Activated CD4-positive, alpha-beta T cell treated with anti-CD3 and anti-CD28 coated beads, Interleukin-2, amount 10 ng/mL, durations not matched to agents 24 days and 14 days (primary cell): ENCODE data around the gene TOP2A. TPM values are rescaled to one million over a fixed set of nuclear protein-coding genes. Genes with fewer than 3 reads are reported as not detected.

Experiments used
- DNase-seq: peaks from one replicate; pipeline ENCODE4 v3.0.0; 2022
- H3K27ac Mint-ChIP-seq: one replicate; pipeline ENCODE4 v1.8.0; 2022; ENCODE audit warnings: mild to moderate bottlenecking, mixed read lengths
- H3K27me3 Mint-ChIP-seq: one replicate; pipeline ENCODE4 v1.8.0; 2022; ENCODE audit warnings: mixed read lengths
- H3K36me3 Mint-ChIP-seq: one replicate; pipeline ENCODE4 v1.8.0; 2022; ENCODE audit warnings: low read depth, mild to moderate bottlenecking, mixed read lengths
- H3K4me1 Mint-ChIP-seq: one replicate; pipeline ENCODE4 v1.8.0; 2021; ENCODE audit warnings: mixed read lengths
- H3K4me3 Mint-ChIP-seq: one replicate; pipeline ENCODE4 v1.8.0; 2022; ENCODE audit warnings: mild to moderate bottlenecking, moderate library complexity, mixed read lengths
- H3K9me3 Mint-ChIP-seq: one replicate; pipeline ENCODE4 v1.8.0; 2021; ENCODE audit warnings: mixed read lengths
- intact Hi-C: fragments of 100-400 bp; cut with micrococcal nuclease; formaldehyde crosslinking; loops from one replicate; pipeline ENCODE4 v1.15.1; 2023
- total RNA-seq: library from RNA; stranded (reverse); gene quantifications from 2 replicates; pipeline ENCODE4 v1.2.3, GENCODE V29; 2022

Gene TOP2A
- total RNA-seq: 189 and 194 TPM in 2 replicates

- peak; percentile 99 for DNase-seq
- intact Hi-C loops: loop anchor here (1.0 to 5.0 kb wide), 5 partner anchors 9 to 184 kb away; no protein-coding TSS in a partner anchor
- H3K27ac Mint-ChIP-seq: peak within 1 kb of the TSS; percentile 97
- no peaks in the 10 kb centered on the region for H3K9me3 Mint-ChIP-seq
- peak within 1 kb of the TSS; percentile 99 for H3K4me3 Mint-ChIP-seq
- peaks cover 31% of the 10 kb centered on the region for H3K4me1 Mint-ChIP-seq
- H3K27me3 Mint-ChIP-seq: no peaks in the 10 kb centered on the region
- peaks cover 19% of the 10 kb centered on the region for H3K36me3 Mint-ChIP-seq
Measured at GRCh38 chr17:40417609-40418427, at the start of gene TOP2A. Gene TOP2A (minus strand): TSS chr17:40417896. CDS start chr17:40417791, 105 bp downstream.

DNA sequence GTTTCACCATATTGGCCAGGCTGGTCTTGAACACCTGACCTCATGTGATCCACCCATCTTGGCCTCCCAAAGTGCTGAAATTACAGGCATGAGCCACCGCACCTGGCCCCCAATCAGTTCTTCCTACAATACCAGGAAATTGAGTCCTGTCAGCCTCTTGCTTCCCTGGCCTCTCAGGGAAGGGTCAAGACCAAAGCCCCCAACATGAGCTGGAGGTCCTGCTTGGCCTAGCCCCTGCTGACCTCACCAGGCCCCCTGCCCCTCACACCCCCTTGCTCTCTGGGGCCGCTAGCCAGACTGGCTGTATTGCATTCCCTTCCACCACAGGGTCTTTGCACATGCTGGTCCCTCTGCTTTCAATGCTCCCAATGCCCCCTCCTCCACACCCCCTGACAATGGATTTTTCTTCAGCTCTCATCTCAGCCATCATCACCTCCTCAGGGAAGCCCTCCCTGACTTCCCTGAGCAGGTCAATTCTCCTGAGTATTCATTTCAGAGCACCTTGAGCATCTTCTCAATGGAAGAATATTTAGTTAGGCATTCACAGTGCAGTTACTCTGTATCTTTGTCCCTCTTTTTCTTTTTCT, 49.7 kb upstream of the TOP2A start:
- Mint-ChIP-seq H3K27me3 (peaks cover 4% of the 10 kb centered on the region), H3K9me3 (no peaks in the 10 kb centered on the region), H3K36me3 (no peaks in the 10 kb centered on the region), H3K4me1 (peaks cover 5% of the 10 kb centered on the region), H3K4me3 (no peak overlapping the region), H3K27ac (no peak overlapping the region)
- intact Hi-C loops: no loop called here
- DNase-seq: no peak

GRCh38 chr17:40466298-40466971, 48.7 kb upstream of the TOP2A start:
- peaks cover 4% of the 10 kb centered on the region for H3K4me1 Mint-ChIP-seq
- H3K27me3 Mint-ChIP-seq: peaks cover 4% of the 10 kb centered on the region
- no peak for DNase-seq
- peak overlapping the region; percentile 25 for H3K27ac Mint-ChIP-seq
- H3K4me3 Mint-ChIP-seq: no peak overlapping the region
- H3K36me3 Mint-ChIP-seq: no peaks in the 10 kb centered on the region
- H3K9me3 Mint-ChIP-seq: no peaks in the 10 kb centered on the region
- intact Hi-C loops: no loop called here

DNA sequence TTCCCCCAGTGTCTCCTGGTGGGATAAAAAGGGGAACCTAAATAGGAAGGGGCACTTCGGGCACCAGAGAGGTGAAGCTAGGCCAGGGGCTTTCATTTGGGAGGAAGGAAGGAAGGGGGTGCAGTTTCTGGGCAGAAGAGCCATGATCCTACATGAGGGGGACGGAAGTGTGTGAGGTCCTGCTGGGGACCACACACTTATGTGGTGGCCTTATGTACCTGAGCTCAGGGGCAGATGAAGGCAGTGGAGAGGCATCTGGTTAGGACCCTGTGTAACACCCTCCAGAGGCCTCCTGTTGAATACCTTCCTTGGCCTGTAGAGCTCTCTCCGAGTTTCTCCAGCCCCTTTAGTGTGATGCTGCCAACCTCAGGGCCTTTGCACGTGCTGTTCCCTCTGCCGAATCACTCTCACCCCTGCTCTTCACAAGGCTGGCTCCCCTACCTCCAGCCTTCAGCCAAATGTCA, 46.7 kb upstream of the TOP2A start:
- peaks cover 4% of the 10 kb centered on the region for H3K27me3 Mint-ChIP-seq
- H3K36me3 Mint-ChIP-seq: no peaks in the 10 kb centered on the region
- no peaks in the 10 kb centered on the region for H3K9me3 Mint-ChIP-seq
- intact Hi-C loops: no loop called here
- DNase-seq: no peak
- no peak overlapping the region for H3K4me3 Mint-ChIP-seq
- H3K27ac Mint-ChIP-seq: no peak overlapping the region
- H3K4me1 Mint-ChIP-seq: peaks cover 4% of the 10 kb centered on the region

DNA sequence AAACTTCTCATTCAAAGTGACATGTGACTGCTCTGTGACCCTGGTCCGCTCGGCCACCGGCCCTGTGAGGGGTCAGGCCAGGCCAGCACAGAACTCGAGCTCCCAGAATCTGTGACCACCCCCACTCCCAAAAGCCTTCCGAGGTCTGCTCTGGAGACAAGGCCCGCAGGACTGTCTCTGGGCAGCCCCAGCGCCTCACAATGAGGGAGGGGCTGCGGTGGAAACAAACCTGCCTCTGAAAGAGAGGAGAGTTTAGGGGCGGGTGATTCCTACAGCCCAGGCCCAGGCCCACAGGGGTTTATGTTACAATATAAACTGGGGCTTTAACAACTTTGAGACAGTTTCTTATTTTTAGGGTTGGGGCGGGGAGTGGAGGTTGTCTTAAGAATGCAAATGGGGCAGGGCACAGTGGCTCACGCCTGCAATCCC, 45.4 kb upstream of the TOP2A start:
- intact Hi-C loops: no loop called here

GRCh38 chr17:40462343-40463121, 44.8 kb upstream of the TOP2A start:
- intact Hi-C loops: no loop called here
- Mint-ChIP-seq H3K4me3 (no peak overlapping the region), H3K27ac (no peak overlapping the region), H3K36me3 (peaks cover 10% of the 10 kb centered on the region), H3K27me3 (peaks cover 4% of the 10 kb centered on the region), H3K9me3 (no peaks in the 10 kb centered on the region), H3K4me1 (peaks cover 9% of the 10 kb centered on the region)
- no peak for DNase-seq

More for the DNA sequence above, 45.4 kb upstream of the TOP2A start:
- peaks cover 4% of the 10 kb centered on the region for H3K27me3 Mint-ChIP-seq
- DNase-seq: no peak
- peaks cover 5% of the 10 kb centered on the region for H3K36me3 Mint-ChIP-seq
- no peaks in the 10 kb centered on the region for H3K9me3 Mint-ChIP-seq
- H3K4me3 Mint-ChIP-seq: no peak overlapping the region
- H3K27ac Mint-ChIP-seq: no peak overlapping the region
- H3K4me1 Mint-ChIP-seq: peaks cover 9% of the 10 kb centered on the region

DNA sequence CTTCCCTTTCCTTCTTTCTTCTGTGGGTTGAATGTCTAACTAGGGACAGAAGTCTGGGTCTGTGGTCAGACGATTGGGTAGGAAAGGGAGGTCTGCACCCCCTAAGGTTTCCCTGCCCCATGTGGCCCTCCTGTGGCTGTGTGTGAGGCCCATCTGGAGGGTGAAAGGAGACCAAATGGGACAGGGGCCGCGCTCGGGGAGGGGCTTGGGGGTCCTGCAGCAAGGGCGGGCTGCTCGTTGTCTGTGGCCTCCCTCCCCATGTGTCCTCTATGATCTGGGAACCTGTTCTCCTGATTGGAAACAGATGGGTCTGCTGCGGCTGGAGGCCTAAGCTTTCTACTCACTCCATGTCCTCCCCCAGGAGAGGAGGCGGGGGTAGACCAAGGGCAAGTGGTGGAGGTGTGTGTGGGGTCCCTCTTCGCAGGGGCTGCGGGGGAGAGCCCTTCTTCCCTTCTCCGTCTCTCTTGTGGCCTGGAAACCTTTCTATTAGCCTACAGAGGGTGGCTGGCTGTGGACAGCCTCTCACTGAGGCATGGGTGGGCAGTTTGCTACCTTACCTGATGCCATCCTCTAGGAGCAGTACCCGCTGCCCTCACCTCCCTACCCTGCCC, 44.1 kb upstream of the TOP2A start:
- Mint-ChIP-seq H3K36me3 (peaks cover 15% of the 10 kb centered on the region), H3K9me3 (no peaks in the 10 kb centered on the region), H3K27ac (peak overlapping the region; percentile 15), H3K27me3 (peaks cover 4% of the 10 kb centered on the region), H3K4me1 (peaks cover 9% of the 10 kb centered on the region), H3K4me3 (no peak overlapping the region)
- intact Hi-C loops: no loop called here
- DNase-seq: no peak

- DNase-seq: no peak
- H3K4me3 Mint-ChIP-seq: no peak overlapping the region
- intact Hi-C loops: no loop called here
- peaks cover 7% of the 10 kb centered on the region for H3K4me1 Mint-ChIP-seq
- H3K27ac Mint-ChIP-seq: peak overlapping the region; percentile 15
- H3K36me3 Mint-ChIP-seq: peaks cover 19% of the 10 kb centered on the region
- no peaks in the 10 kb centered on the region for H3K9me3 Mint-ChIP-seq
- H3K27me3 Mint-ChIP-seq: peaks cover 4% of the 10 kb centered on the region
Measured at GRCh38 chr17:40460968-40461731, 43.5 kb upstream of the TOP2A start.

DNA sequence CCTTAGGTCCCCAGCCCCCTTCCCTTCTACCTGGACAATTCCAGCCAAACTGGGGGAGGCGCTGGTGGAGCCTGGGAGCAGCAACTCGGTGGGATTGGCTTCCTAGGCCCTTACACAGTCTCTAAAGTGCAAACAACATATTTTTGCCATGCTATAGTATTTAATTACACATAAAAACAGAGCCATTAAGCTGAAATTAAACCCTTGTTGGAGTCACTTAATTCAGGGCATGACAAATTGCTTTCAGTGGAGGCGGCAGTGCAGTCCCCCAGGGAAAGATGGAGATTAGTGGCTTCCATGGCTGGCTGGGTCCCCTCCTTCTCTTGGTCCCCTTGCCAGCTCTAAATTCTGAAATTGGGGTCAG, 42.9 kb upstream of the TOP2A start:
- H3K4me1 Mint-ChIP-seq: peaks cover 7% of the 10 kb centered on the region
- no peaks in the 10 kb centered on the region for H3K27me3 Mint-ChIP-seq
- no peak overlapping the region for H3K4me3 Mint-ChIP-seq
- DNase-seq: no peak
- peaks cover 24% of the 10 kb centered on the region for H3K36me3 Mint-ChIP-seq
- H3K27ac Mint-ChIP-seq: no peak overlapping the region
- H3K9me3 Mint-ChIP-seq: no peaks in the 10 kb centered on the region
- intact Hi-C loops: no loop called here

DNA sequence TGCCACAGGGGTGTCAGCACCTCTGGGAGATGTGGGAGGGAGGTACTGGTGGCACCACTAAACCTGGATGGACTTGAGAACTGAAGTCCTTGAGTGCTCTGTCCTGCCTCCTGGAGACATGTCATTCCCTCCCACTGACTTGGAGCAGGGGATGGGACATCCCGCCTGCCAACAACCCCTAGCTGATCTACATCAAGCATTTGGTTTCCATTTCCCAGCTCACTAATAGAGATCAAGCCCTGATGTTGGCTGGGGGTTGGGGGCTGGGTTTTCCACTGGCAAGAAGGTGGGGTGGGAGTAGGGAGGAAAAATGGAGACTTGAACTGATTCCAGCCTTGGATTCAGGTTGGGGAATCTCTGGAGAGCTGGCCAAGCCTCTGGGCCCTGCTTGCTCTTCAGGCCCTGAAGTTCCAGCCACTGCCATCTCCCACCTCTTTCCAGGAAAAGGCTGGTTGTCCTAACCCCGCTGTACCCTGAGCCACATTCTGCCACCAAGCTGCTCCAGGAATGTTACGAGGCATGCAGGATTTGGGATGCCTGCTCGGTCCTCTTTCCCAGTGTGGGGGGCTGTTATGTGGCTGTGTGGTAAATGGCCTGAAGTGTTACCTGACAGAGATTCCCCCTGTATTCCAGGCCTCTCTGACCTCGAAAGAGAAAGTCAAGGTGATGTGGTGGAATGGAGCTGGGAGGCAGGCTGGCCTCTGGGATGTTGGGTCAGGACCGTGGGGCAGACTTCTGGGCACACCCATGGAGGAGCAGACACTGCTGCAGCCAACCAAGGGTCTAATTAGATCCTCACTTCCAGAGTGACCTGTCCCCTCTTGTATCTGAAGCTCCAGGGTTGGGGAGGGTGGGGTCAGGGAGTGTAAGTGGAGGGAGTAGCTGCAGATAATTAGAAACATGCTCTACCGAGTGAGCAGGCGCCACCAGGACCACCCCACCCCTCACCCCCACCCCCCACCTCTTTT, 42.2 kb upstream of the TOP2A start:
- intact Hi-C loops: no loop called here
- no peaks in the 10 kb centered on the region for H3K9me3 Mint-ChIP-seq
- no peaks in the 10 kb centered on the region for H3K27me3 Mint-ChIP-seq
- H3K4me3 Mint-ChIP-seq: no peak overlapping the region
- H3K27ac Mint-ChIP-seq: no peak overlapping the region
- no peak for DNase-seq
- peaks cover 27% of the 10 kb centered on the region for H3K36me3 Mint-ChIP-seq
- peaks cover 7% of the 10 kb centered on the region for H3K4me1 Mint-ChIP-seq

- no peak overlapping the region for H3K4me3 Mint-ChIP-seq
- intact Hi-C loops: no loop called here
- no peaks in the 10 kb centered on the region for H3K9me3 Mint-ChIP-seq
- no peak for DNase-seq
- H3K36me3 Mint-ChIP-seq: peaks cover 35% of the 10 kb centered on the region
- H3K4me1 Mint-ChIP-seq: peaks cover 7% of the 10 kb centered on the region
- H3K27me3 Mint-ChIP-seq: no peaks in the 10 kb centered on the region
- H3K27ac Mint-ChIP-seq: peak overlapping the region; percentile 4
Measured at GRCh38 chr17:40458851-40459482, 41.3 kb upstream of the TOP2A start.
